Measurements from ENCODE around the gene MAP2K3.

The MAP2K3 gene

DNA sequence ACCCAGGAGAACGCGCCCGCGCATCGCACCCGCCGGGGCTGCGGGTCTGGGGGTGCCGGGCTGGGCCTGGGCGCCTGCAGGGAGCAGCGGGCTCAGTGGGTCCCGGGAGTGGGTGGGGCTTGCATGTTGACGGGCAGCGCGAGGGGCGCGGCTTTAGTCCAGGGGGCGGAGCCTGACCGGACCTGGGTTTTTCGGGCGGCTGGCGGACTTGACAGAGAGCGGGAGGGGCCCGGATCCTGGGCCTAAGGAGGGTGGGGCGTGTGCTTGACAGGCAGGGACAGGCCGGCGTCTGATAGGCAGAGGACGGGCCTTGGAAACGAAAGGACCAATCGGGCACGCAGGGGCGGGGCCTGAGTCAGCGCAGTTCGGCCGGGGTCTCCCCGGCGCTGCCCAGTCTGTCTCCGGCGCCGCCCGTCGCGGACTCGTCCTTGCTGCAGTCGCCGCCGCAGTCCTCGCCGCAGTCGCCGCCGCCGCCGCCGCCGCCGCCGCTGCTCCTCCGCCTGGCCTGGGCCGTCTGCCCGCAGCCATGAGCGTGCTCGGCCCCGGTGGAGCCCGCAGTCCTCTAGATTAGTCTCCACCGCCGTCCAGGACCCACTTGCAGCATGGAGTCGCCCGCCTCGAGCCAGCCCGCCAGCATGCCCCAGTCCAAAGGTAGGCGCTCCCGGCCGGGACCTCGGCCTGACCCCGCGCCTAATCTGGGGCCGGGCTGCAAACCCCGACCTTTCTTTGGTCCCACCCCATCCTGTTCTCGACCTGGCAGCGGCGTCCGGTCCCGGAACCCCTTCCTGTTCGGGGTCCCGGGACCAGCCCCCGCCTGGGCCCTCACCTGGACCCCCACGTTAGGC lies at the start of gene MAP2K3:
Gene MAP2K3, plus strand, starts transcription at position 393 of the 845 bp plus-strand sequence. Its CDS starts 210 bp downstream, at position 603.
- peak; percentile 98 for DNase-seq (ENCODE audit: low read depth)

DNA sequence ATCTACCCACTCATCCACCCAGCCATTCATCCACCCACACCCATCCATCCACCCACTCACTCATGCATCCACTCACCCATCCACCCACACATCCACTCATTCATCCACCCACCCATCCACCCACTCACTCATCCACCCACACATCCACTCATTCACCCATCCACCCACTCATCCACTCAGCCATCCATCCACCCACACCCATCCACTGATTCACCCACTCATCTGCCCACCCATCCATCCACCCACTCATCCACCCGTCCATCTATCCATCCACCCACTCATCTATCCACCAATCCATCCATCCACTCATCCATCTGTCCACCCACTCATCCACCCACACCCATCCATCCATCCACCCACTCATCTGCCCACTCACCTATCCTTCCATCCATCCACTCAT lies 48.6 kb upstream of the MAP2K3 start:
- DNase-seq (ENCODE audit: low read depth), result no peak

DNA sequence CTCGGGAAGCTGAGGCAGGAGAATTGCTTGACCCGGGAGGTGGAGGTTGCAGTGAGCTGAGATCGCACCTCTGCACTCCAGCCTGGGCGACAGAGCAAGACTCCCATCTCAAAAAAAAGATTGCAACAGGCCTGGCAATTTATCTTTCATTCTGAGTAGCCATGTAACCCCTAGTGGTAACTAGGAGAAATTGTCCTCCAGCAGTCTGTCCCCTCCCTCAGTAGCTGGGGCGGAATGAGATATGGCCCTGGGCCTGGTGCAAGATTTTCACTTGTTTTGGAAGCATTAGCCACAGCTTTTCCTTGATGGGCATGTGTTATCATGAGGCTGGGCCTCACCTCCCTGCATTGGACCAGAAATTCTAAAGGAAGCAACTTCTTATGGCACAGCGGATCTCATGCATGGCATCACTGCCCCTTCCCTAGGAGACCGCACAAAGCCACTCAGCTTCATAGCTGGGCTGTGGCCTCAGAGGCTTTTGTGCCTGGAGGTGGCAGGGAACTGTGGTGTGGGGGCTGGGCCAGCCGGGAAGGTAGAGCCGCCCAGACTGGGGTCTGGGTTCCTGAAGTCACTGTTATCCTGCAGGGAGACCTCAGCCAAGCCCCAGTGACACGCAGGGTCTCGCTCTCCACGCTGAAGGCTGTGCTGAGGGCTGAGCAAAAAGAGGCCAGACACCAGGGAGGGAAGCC lies 44.7 kb upstream of the MAP2K3 start:
- no peak for DNase-seq (ENCODE audit: low read depth)

DNA sequence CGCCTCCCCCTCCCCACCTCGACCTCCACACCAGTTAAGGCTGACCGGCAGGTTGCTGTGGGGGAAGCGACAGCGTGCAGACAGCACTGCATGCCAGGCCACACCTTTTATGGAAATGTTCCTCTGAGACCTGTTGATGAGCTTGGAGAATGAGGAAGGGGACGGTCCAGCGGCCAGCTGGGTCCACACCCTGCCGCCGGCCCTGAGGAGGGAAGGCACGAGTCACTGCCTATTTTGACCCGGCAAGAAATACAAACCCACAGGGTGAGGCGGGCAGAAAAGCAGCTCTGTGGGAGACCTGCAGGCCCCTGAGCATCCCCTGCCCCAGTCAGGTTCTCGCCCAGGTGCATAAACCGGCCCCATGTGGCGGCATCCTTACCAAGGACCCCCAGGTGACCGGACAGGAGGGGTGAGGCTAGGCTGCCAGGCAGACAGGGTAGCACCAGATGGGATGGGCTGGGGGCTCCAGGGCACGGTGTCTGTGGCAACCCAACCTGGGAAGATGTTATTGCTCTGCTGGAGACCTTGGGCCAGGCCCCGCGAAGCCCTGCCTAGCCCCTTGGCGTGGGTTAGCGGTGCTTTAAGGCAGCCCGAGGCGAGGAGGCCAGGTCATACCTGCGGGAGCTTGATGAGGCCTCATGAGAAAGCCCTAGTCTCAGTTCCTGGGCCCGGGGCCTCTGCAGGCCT lies 44.0 kb upstream of the MAP2K3 start:
- DNase-seq (ENCODE audit: low read depth), result no peak

DNA sequence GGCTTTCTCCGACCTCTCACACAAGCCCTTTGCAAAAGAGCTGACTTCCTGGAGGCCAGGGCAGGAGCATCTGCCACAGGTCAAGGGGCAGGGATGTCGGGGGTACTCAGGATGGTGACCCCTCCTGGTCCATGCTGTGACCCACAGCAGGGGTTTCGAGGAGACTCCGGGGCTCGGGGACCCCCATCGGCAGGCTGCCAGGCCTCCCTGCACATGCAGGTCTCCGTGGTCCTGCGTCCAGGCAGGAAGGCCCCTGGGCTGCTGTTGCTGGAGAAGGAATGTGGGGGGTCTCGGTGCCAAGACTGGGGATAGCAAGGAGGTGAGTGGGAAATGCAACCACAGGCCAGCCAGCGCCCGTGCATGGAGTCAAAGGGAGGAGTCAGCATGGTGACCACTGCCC lies 42.9 kb upstream of the MAP2K3 start:
- no peak for DNase-seq (ENCODE audit: low read depth)

DNA sequence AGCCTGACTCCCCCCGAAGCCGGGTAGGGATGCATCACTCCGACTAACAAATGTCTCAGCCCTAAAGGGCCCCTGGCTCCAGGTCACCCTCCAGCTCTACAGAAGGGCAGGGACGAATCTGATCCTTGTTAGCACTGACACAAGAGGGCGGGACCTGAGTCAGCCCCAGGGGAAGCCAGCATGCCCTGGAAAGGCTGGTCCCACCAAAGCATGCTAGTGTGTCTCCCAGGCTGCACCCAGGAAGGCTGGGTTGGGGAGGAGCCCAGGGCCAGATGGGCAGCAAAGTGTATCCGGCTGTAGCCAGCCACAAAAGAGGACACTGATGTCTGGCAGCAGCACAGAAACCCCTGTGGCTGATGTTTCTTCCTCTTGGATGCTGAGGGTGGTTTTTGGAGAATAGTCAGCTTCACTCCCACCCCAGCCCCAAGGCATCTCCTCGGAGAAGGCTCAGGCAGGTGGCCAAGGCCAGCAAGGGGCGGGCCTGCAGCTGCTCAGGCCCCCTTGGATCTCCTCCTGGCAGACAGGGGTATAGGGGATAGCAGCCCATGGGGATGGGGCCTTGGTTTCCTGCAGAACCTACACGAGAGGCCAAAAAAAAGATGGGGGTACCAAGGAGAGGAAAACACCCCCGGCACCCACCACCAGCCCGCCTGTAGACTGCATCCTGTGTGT lies 42.3 kb upstream of the MAP2K3 start:
- no peak for DNase-seq (ENCODE audit: low read depth)

DNA sequence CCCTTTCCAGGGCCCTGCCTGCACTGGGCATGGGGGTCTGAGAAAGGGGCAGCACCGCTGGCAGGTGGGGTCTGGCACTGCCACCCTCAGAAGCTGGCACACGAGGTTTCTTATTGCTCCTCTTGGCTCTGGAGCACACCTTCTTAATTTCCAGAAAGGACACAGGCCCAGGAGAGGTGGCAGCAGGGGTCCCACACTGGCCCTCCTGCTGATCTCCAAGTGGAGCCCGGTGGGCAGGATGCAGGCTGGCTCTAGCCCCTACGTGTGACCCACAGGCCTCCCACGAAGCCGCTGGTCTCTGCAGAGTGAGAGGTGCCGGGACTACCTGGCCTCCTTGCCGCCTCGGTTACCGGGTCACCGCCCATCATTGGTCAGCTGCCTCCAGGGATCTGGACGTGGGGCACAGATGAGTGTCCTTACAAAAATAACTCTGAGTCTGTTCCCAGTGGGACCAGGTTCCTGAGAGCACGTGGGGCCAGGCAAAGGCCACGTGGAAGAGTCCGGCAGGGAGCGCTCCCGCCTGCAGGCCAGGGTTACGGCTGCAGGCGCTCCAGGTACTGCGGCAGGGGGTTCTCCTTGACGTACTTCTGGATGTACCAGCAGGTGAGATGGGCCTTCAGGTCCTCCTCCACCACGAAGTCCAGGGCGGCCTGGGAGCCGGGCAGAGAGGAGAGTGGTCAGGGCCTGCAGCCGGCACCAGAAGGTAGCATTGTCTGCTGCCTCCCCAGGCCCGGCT lies 41.6 kb upstream of the MAP2K3 start:
- no peak for DNase-seq (ENCODE audit: low read depth)

DNA sequence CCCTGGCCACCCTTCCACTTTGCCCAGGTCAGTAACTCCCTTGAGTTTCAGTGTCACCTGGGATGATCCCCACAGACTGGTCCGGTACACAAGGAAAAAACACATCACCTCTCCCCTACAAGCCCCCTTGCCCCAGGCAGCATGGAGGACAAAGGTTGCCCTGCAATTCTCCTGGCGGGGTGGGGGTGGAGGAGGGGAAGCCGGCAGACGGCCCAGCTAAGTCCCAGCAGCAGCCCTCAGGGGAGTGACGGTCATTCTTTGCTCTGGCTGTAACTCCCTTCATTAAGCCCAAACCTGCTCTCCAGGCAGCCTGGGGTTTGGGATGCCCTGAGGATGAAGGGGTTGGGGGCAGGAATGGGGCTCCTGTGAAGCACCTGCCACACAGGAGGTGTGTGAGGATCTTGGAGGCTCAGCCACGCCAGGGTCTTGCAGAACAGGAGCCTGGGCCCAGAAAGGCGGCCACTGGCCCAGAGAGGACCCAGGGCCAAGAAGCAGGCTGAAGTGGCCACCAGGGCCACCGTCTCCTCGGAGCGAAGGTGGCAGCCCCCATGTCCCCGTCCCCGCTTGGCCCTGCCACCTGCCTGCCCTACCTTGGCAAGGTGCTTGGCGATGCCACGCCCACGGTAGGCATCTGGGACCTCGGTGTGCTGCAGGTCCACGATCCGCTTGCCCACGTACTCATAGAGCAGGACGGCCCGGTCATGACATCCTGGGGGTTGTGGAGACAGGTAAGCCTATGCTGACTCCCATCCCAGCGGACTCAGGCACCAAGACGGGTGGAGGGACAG lies 40.8 kb upstream of the MAP2K3 start:
- no peak for DNase-seq (ENCODE audit: low read depth)

DNA sequence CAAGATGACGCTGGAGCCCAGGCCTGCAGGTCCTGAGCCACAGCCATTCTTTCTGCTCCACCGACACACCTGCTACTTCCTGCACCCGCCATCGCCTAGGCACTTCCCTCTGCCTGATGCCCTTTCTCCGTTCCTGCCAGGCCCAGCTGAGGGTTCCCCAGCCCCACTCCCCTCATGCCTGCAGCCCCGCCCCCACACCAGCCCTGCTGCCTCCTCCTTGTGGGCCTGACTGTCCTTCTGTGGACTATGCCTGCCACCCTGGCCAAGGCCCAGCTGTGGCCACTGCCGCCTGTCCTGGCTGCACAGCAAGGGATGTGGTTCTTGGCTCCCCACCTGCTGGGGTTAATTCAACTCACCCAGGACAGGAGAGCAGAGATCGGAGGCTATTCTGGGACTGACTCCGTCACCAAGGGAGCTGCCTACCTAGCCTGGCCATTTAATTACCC lies 38.8 kb upstream of the MAP2K3 start:
- DNase-seq (ENCODE audit: low read depth), result no peak

DNA sequence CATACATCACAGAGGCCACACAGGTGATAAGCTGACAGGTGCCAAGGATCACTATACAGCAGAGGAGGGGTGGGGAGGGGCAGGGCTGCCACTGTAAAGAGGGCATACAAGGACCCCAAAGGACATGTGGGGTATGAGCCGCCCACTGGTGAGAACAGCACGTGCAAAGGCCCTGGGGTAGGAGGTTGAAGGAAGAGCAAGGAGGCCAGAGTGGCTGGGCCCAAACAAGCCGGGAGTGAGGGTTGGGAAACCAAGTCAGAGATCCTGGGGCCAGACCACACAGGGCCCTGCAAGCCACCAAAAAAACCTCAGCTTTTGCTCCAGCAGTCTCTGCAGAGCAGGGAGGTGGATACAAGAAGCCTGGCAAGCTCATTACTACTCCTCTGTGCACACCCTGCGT lies 37.8 kb upstream of the MAP2K3 start:
- no peak for DNase-seq (ENCODE audit: low read depth)

DNA sequence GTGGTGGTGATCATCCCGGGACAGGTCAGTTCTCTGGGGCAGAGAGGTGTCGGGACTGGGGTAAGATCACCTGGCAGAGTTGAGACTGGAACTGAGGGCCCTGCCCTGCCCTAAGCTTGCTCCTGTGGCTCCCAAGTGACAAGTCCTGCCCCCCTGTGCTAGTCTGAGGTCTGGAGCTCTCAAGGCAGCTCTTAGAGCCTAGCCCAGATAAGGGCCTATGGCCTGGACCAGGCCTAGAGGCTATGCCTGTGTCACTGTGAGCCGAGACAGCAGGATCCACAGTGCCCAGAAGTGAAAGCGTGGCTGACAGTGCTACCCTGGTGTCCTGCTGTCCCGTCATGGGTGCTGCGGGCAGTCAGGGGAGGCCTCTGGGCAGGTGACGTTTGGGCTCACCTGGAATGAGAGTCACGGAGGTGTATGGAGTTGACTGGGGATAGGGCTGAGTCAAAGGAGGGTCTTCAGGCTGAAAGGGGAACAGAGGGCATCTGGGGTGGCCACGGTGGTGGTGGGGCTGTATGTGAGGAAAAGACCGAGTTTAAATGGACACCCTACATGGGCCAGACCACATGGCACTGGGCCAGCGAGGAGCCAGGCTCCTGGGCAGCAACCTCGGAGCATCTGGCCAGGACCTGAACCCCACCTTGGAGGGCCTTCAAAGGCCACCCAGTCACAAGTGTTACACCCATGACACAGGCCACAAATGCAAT lies 36.8 kb upstream of the MAP2K3 start:
- no peak for DNase-seq (ENCODE audit: low read depth)

DNA sequence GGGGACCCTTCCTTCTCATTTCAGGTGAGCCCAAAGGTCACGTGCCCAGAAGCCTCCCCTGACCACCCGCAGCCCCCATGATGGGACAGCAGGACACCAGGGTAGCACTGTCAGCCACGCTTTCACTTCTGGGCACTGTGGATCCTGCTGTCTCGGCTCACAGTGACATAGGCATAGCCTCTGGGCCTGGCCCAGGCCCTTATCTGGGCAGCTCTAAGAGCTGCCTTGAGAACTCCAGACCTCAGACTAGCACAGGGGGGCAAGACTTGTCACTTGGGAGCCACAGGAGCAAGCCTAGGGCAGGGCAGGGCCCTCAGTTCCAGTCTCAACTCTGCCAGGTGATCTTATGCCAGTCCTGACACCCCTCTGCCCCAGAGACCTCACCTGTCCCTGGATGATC lies 36.0 kb upstream of the MAP2K3 start:
- DNase-seq (ENCODE audit: low read depth), result no peak

DNA sequence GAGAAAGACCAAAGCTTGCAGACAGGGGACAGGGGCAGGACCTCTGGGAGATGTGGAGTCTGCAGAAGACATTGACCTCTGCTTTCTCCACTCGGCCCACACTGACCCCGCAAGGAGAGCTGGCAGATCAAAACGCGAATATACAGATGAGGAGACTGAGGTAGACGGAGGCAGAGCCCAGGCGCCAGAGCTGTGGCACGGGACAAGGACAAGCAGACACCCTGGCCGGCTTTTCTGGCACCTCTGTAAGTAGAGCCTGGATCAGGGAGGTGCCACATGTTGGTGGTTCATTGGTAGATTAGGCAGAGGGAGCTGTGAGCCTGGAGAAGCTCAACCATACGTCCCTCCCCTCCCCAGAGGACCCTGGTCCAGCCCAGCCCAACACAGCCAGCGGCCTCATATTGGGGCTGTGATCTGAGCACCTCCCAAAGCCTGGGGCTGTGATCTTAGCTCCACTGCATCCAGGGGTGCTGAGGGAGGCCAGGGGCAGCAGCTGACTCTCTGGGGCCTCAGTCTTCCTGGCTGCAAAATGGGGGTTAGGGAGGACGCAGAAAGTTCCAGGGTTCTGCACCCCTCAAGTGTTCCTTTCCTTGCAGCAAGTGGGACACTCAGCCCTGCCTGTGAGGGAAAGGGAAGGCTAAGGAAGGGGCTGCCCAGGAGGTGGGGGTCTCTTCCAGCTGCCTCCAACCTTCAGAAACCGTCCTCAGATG lies 35.3 kb upstream of the MAP2K3 start:
- no peak for DNase-seq (ENCODE audit: low read depth)

DNA sequence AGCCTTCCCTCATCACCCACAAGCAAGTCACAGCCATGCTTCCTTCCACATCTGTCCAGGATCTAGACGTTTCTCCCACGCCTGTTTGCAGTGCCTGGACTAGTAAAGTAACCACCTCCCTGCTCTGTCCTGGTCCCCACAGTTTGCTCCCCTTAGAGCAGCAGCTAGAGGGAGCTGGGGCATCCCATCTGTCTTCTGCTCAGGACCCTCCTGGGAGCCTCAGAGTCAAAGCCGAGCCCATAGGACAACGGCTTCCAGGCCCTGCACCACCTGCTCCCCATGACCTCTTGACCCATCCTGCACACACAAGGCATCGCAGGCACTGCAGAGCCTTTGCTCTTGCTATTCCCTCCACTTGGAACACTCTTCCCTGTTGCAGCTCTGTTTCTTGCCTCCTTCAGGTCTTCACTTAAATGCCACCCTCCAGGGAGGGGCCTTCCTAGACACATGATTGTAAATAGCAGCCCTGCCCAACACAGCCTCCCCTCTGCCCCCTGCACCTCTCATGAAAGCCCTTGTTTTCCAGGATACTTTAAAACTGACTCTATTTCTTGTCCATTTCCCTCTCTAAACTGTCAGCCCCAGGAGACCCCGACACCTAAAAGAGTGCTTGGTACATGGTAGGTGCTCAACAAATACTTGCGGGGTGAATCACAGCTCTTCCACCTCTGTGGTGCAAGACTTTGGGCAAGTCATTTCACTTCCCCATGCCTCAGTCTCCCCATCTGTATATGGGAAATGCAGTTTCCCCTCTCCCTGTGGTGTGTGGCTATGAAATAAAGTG lies 34.4 kb upstream of the MAP2K3 start:
- DNase-seq (ENCODE audit: low read depth), result no peak

DNA sequence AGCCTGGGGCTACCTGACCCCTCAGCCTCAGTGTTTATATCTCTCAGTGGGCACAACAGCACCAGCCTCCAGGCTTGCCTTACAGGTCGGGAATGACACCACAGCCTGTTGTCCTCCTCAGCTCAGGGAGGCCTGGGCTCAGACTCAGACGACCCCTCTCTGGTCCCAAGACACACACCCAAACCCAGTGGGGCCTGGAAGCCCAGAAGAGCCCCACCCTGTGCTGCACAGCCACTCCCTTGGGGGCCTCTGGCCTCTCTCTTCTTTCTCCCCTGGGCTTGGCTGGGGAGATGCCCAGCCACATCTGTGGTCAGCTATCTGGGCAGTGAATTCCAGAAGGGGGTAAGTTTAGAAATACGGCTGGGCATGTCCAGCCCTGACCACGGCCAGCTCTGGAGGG lies 33.7 kb upstream of the MAP2K3 start:
- no peak for DNase-seq (ENCODE audit: low read depth)

DNA sequence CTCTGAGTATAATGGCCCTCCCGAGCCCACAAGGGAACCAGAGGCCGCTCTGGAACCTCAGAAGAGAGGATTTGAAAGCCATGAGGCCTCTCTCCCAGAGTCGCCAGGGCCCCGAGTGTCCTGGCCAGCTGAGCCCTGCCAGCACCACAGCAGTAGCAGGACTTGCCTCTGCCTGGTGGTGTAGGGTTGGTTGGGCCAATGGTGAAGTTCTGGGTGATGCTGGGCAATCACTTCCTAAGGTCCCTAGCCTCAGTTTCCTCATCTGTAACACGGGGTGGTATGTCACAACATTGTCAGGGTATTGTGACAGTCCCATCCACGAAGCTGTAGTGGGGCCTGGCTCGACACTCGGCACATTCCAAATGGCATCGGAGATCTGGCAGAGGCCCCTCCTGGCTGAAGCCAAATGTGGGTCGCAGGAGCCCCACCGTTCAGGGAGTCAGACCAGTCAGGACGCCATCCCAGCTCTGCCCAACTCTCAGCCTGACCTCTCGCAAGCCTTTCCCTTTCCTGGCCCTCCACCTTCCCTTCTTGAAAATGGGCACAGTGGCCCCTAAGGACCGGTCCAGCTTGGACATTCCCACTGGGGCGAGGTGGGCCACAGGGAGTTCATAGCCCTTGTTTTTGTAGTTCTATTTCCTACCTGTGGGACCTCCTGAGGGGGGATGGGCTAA lies 33.0 kb upstream of the MAP2K3 start:
- DNase-seq (ENCODE audit: low read depth), result no peak

DNA sequence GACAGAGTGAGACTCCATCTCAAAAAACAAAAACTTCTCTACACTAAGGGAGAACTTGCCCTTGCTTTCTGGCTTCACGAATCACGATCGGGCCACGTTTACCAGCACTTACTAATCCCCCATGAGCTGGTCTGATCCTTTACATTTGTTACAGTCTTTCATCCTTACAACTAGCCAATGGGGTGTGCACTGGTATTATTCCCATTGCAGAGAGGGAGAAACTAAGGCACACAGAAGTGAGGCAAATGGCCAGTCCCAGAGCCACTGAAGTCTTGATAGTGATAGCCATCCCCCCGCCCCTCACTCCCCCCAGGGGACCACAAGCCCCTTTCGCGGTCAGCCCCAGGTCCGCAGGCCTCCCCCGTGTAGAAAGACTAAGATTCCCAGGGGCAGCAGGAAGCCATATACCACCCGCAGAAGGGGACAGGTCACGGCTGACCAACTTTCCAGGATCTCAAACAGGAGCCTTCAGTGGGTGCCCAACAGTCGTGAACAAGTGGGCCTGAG lies 32.2 kb upstream of the MAP2K3 start:
- no peak for DNase-seq (ENCODE audit: low read depth)

All from fibroblast of the conjunctiva (primary cell).